GM19328 (cell line): ENCODE measurements around the gene TPRA1.

ENCODE experiments used
- ATAC-seq: cut with Tn5 transposase; IDR thresholded peaks from one replicate; pipeline ENCODE4 v1.9.1; 2021; ENCODE audit warnings: mild to moderate bottlenecking, moderate library complexity; ENCODE audit not compliant: unreplicated experiment

Gene TPRA1

DNA sequence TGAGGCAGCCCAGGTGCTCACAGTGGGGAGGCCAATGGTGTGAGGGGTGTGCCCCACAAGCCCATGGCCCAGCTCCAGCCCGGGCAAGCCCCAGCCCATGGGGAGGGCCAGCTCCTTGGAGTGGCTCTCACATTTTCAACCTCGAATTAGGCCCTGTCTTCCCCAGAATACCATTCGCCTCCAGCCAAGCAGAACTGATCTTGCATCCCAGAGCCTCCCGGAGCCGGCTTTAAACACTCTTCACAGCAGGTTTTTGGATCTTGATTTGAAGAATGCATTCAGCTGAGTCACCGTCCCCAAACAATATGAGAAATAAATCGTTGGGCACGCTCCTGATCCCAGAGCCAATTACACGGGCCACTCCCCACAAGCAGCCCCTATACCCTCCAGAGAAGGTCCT is 23.7 kb downstream of the TPRA1 start:
- ATAC-seq: no peak

DNA sequence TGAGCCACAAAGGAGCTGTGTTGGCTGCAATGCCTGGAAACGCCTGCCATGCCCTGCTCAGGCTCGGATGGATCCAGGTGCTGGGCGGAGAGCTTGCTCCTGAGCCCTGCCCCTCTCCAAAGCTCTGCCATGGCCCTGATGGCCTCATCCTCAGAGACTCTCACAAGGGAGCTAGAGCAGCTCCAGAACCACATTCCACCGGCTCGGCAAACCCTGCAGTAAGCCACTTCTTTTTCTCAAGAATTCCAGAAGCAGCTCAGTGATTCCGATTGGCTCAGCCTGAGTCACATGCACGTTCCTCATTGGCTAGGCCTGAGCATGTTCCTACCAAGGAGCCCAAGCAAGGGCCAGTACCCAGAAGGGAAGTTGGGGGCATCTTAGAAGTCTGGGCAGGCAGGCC is 24.8 kb downstream of the TPRA1 start:
- ATAC-seq: no peak

DNA sequence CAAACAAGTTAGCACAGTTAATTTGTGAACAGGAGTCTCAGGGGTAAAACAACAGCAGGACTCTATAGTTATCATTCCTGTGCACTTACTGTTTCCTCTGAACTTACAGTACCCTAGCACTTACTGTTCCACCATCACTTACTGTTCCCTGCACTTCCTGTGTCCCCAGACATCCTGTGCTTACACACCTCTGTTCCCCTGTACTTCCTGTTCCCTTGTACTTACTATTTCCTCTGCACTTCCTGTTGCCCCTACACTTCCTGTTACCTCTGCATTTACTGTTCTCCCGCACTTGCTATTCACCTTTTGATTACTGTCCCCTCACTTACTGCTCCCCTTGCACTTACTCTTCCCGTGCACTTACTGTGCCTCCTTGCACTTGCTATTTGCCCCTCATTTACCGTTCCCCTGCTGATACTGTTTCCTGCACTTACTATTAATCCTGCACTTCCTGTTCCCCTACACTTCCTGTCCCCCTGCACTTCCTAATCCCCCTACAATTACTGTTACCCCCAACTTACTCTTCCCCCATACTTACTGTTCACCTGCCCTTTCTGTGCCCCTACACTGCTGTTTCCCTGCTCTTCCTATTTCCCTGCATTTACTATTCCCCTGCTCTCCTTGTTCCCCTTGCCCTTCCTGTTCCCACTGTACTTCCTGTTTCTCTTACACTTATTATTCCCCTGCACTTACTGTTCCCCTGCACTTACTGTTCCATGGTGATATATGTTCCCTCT is 30.3 kb downstream of the TPRA1 start:
- ATAC-seq: no peak

DNA sequence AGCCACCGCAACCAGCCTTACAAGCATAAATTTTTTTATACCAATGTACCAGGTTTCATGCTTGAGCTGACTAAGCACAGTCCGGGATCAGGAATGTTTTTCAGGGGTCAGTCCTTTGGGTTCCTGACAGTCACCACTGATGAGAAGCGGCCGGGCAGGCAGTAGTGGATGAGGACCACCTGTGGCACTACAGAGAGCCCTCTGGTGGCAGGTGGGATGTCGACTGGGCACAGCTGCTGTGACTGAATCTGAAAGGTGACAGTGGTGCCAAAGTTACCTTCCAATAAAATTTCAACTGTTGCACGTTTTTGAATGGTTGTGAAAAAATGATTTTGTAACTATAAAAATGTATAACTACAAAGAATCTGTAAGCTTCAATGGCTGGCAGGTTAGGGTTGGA is 34.0 kb downstream of the TPRA1 start:
- ATAC-seq: no peak

DNA sequence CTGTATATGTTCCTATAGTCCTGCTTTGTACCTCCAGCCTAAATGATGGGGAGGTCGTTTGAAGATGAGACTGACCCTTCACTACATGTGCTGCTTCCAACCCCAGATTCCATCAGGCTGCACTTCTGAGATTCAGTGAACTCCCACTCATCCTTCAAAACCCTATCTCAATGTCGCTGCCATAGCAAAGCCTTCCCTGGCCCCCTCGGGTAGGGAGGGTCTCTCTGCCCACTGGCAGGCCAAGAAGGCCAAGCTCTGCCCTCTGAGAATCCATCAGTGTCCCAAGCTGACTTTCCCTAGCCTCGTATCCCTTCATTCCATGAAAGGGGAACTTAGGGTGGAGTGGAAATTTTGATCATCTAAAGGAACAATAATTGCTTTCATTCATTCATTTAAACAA is 35.4 kb downstream of the TPRA1 start:
- no peak for ATAC-seq

DNA sequence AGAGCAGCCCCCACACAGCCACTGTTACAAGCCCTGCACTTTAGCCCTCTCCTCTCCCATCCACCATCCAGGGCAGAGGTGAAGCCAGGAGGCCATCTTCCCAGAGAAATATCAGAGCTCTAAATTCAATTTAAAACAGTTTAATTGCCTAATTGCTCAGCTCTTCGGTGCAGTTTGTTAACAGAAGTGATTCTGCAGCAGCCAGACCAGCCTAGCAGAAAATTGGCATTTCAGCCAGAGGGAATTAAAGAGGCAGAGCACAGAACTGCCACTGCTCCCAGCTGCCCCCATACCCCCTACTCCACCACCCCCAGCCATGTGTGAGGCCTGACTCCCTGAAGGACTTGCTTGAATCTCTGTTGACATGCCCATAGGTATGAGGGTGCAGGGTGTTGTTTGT is 38.5 kb downstream of the TPRA1 start:
- ATAC-seq: no peak

DNA sequence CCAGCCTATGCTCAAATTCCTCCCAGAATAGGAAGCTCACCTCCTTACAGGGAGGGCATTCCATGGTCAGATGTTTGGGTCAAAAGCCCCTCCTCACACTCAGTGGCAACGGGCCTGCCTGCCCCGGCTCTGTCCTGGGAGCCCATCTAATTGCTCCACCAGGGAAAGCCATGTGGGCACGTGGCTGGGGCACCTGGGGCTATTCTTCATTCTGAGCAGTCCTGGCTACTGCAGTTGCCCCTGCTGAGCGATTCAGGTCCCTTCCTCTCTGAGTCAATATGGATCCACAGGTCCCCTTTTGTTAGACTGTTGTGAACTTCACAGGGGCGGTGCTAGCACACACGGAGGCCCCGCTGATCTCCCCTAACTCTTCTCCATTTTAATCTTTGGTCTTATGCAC is 39.4 kb downstream of the TPRA1 start:
- no peak for ATAC-seq

DNA sequence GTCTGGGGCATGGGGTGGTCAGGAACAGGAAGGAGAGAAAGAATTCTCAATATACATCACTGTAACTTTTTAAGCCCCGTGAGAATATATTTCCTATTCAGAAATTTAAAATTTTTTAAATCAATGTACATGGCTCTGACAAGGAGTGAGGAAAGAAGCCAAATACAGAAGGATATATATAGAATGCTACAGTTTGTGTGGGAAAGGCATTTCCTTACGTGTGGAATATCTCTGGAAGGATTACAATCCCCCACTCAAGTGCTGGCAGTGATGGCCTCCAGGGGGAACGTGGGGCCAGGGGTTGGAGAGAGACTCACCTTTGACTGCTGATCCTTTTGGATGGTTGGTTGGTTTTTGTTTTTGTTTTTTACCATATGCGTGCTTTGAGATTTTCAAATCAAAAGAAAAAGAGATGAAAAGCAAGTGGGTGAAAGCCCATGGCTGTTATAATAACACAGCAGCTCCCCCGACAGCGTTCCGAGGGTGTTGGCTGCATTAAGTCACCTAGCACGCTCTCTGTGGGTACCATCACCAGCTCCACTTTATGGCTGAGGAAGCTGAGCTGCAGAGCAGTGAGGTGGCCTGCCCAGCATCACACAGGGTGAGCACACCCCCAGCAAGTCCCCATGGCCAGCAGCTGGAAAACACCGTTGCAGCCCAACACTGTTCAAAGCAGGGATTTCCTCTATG is 39.9 kb downstream of the TPRA1 start:
- no peak for ATAC-seq

DNA sequence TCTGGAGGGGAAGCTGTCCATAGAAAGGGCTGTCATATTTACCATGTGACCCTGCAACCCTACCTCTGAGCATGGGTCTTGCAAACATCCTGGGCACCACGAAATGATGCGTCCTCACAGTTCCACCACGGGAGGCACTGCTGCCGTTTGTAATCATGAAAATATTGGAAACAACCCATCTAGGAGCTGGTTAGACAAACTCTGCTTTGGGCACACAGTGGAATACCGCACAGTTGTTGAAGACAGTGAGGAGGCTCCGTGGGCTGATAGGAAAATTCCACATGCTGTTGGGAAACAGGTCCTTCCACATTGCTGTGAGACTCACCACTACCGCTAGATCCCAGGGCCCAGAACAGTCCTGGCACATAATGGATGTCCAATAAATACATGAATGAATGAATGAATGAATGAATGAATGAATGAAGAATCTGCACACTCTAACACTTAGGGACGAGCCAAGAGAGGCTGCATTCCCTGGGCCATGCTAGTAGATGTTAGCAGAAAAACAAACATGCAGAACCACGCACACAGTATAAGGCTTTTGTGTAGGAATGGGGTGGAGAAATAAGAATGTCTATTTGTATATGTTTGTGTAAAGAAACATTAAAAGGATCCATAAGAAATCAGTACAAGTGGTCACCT is 40.6 kb downstream of the TPRA1 start:
- no peak for ATAC-seq

DNA sequence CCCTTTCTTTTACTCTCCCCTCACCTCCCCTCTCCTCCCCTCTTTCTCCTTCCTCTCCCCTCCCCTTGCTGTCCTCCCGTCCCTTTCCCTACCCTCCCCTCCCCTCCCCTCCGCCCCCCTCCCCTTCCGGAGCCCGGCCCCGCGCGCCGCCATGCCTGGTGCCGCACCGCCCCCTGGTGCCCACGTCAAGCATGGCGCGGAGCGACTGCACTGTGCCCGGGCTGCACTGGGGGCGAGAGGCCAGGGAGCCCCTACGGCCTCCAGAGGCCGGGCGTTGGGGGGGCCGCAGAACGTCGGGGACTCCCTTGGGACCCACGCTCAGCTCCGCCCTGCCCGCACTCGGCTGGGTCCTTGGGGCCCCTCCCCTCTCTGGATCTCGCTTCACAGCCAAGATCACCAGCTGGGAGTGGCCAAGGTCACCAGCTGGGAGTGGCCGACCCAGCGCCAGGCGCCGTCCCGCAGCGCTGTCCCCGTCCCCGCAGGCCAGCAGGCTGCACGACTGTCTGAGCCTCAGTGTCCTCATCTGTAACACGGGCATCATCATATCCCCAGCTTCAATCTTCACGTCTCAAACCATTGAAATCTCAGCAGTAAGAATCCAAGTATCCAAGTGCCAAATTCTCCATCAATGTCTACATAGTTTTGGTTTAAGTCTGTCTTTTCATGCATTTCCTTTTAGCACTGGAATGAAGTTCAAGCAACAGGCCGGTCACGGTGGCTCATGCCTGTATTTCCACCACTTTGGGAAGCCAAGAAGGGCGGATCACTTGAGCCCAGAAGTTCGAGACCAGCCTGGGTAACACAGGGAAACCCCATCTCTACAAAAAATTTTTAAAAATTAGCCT is 42.5 kb downstream of the TPRA1 start:
- no peak for ATAC-seq

DNA sequence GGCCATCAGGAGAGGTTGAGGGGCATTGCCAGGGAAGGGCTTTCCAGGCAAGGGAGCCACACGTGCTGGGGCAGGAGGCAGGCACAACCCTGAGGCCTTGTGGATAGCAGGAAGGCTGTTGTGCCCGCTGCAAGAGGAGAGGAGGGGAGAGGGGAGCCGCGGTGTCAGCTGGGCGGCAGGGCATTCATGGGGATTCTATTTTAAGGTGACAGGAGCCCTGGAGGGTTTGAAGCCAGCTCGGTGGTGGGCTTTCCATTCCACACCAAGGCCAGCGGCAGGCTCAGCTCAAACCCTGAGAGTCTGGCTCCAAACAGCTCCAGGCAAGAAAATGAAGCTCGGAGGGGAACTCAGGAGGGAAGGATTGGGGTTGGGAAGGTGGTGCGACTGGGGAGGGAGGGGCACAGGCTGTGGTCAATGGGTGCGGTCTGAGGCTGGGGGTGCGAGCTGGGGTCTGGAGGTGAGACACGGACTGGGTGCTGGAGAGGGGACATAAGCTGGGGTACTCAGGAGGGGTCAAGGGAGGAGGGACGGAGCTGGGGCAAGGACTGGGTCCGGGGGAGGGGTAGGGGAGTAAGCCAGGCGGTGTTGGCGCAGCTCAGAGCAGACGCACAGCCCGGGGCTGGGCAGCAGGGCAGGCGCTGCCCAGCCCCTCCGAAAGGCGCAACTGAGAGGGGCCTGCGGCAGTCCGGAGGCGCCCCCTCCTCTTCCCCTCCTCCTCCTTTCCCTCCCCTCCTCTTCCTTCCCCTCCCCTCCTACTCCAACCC is 43.4 kb downstream of the TPRA1 start:
- no peak for ATAC-seq

DNA sequence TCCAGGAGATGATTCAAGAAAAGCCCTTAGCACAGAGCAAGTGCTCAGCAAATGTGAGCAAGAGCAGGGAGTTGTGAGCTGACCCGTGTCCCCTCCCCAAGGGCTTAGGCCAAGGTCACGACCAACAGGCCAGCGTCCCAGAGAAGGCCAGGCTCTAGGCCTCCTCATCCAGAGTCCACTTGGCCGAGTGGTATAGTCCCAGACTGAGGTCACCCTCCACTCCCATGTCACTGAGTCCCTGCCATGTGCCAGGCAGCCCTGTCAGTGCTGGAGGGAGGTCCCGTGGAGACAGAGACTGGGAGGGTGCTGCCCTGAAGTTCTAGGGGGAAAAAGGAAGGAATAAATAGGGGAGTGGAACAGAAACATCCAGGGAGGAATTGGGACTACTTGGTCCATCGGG is 44.0 kb downstream of the TPRA1 start:
- ATAC-seq: no peak

DNA sequence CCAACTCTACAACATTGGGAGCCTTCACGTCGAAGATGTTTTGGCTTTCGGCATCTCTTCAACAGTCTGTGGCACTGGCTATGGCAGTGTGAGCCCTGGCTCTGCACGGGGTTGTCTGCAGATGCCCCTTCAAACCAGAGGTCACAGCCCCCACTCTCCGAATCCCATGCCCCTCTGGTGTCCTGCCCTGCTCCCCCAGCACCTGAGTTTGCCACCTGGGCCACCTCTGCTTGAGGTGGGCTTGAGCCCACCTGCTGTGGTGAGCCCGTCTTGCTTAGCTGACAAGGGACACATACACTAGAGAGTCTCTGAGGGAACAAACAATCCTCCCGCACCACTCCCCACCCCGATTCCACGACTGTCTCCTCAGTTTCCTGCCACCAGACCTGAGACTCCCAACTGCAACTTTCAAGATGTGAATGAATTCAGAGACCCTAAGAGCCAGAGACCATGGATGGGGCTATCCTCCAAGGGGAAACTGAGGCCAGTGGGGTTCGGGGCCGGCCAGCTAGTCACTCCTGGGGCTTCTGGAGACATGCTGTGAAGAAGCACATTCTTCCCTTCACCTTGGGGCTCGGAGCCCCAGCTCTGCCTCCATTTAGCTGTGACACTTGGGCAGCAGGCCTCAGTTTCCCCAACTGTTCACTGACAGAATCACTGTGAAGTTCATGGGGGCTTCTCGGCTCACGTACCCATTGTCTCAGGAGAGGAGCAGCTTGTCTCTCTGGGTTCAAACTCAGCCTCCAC is 44.6 kb downstream of the TPRA1 start:
- no peak for ATAC-seq

DNA sequence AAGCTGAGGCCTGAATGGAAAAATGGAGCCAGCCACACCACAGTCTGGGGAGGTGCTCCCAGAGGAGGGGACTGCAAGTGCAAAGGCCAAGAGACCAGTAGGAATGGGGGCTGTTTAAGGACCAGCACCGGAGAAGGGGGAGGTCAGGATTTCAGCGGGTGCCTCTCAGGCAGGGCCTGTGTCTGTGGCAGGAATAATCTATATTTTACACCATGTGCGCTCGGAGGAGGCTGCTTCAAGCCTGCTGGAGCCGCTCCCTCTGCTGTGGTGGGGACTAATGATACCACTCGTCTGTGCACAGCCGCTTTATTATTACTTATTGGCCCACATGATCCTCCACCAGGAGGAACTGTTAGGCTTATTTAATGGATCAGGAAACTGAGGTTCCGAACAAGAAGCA is 45.3 kb downstream of the TPRA1 start:
- no peak for ATAC-seq

DNA sequence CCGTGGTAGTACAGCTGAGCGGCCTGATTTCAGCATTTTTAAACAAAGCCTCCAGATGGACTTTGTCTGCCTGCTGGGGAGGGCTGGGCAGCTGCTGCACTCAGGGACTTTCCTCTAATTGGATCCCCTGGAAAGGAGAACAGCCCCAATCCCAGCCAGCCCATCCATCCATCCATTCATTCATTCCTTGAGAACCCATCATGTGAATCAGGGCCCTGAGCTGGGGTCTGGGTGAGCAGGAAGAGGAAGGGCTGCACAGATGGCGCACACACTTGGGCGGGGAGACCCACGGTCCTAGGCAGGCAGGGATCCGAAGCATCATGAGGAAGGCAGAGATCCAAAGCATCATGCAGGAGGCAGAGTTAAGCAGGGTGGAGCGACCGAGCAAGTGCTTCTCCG is 45.7 kb downstream of the TPRA1 start:
- no peak for ATAC-seq

DNA sequence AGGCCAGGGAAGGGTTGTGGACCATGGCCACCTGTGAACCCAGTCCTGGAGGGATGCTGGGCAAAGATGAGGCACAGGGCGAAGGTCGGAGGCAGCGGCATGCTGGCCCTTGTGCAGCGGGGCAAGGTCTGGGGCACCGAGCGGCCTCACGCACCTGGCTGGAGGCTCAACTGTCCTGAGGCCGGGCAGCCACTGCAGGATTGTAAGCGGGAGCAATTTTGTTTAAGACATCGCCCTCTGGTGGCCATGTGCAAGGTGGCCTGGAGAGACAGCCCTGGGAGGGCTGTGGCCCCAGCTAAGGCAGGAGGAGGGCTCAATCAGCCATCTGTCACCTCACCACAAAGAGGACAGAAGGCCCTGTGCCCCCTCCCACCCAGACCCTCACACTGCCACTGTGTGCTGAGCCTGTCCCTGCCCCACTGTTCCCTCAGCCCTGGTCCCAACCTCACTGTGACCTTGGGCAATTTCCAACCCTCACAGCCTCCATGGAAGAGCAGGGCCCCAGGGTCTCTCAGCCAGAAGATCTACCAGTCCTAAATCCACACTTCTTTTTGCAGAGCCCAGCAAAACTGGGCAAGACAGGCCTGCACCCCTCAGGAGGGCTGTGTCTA is 46.2 kb downstream of the TPRA1 start:
- ATAC-seq: no peak

DNA sequence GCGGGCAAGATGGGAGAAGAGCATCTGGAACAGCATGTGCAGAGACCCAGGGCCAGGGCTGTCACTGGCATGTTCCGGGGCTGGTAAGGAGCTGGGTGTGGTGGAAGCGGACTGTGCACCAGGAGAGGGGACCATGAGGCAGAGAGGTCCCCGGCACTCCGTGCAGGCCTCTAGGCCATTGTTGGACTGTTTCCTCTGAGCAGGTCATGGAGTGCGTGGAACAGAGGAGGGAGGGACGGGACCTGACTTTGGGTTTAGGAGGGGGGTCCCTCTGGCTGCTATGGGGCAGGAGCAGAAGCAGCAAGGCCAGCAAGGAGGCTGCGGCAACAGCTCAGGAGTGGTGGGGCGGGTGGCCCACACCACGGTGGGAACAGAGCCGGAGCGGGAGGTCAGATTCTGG is 47.1 kb downstream of the TPRA1 start:
- no peak for ATAC-seq

DNA sequence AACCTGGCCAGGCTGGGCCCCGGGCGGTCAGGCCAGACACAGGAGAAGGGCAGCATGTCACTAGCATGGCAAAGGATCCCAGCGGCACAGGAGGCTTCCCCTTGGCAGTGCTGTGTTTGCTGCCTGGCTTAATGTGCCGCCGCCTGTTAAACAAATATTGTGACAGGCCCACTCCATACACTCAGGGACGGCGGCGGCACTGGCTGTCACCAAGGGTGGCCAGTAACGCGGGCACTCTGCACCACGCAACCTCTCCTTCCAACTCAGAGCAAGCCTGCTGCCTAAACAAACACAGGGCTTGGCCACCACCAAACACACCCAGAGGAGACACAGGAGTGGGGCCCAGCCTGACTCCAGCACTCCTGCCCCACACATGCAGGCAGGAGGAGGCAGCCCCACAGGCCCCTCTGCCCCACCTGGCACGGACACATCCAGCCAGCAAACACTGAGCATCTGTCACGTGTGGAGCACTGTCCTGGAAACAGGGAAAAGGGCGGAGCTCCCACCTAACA is 48.0 kb downstream of the TPRA1 start:
- no peak for ATAC-seq

DNA sequence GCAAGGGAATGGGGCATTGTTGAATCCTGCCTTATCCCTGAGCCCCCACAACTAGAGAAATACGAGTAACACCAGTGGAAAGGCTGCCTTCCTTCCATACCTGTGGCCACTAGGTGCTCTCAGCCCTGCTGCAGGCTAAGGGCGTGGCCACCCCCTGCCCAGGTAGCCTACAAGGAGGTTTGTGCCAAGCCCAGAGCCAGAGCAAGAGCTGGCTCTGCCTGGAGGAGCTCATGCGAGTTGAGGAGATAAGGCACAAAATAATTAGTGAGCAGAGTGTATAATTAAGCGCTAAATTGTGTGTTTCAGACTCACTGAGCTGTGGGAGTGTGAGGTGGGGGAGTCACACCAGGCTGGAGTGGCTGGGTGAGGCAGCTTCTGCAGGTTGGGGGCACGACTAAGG is 49.2 kb downstream of the TPRA1 start:
- no peak for ATAC-seq
